ENCODE results near the gene FRMD4B. TPM values are rescaled to one million over a fixed set of nuclear protein-coding genes. Genes with fewer than 3 reads are reported as not detected.
A peak's percentile ranks its signal among the peaks of the same experiment; 100 is the strongest.
"Not testable (repeated sequence)": the region's sequence is repeated elsewhere in the genome, so short reads cannot be mapped to it uniquely, and the experiment has no call there.

FRMD4B gene
- total RNA-seq, 1 donor from 2014 or later, result 16.1 TPM

DNA sequence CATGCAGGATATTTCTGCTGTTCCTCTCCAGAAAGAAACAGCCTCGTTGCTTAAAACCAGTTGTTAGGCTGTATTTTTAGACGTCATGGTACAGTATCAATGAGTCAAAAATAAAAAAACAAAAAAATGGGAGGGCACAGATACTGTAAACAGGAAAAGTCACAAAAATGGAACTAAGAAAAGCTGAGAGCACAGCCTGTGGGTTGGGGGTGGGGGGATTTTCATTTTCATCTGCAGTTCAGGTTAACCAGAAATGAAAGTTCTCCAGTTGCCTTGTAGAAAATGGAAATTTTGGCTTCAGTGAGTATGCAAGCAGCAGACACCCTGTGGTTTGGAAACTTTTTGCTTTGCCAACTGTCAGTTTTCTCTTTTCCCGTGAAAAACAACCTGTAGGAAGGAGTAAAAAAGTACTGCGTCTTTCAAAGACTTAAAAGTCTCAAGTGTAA, 59.0 kb downstream of the FRMD4B start:
- Histone ChIP-seq H3K4me1 (peaks cover 57% of the 10 kb centered on the region), H3K36me3 (no peaks in the 10 kb centered on the region), H3K9me3 (replicated peaks) (no peaks in the 10 kb centered on the region), H3K27me3 (ENCODE audit: low read depth) (no peaks in the 10 kb centered on the region), H3K27ac (replicated peaks) (peak overlapping the region; percentile 57), H3K4me3 (peak overlapping the region; percentile 31)
- DNase-seq, result no peak
- intact Hi-C loops (cut with micrococcal nuclease), result loop anchor here (10.0 kb wide), 1 partner anchor 348 kb away; no protein-coding TSS in a partner anchor
- TF ChIP-seq, protein P1, sequence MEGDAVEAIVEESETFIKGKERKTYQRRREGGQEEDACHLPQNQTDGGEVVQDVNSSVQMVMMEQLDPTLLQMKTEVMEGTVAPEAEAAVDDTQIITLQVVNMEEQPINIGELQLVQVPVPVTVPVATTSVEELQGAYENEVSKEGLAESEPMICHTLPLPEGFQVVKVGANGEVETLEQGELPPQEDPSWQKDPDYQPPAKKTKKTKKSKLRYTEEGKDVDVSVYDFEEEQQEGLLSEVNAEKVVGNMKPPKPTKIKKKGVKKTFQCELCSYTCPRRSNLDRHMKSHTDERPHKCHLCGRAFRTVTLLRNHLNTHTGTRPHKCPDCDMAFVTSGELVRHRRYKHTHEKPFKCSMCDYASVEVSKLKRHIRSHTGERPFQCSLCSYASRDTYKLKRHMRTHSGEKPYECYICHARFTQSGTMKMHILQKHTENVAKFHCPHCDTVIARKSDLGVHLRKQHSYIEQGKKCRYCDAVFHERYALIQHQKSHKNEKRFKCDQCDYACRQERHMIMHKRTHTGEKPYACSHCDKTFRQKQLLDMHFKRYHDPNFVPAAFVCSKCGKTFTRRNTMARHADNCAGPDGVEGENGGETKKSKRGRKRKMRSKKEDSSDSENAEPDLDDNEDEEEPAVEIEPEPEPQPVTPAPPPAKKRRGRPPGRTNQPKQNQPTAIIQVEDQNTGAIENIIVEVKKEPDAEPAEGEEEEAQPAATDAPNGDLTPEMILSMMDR (IDR thresholded peaks at IDR 0.05; ENCODE audit: borderline replicate concordance), result no peak

DNA sequence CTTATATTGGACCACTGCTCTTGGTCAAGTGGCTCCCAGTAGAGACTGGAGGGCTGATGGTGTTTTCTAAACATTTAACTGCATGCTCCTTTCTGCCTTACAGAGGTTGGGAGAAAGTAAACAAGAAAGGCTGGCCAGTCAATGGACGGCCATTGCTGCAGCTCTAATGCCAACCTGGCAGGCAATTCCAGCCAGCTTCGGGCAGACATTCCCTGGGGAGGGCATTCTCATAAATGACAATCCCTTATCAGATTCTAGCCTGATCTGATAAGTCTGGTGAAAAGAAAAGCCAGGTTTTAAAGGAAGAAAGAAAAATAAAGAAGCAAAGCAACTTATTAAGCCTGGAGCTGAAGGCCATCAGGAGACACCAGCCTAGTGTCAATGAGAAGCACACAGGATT, 60.7 kb downstream of the FRMD4B start:
- H3K27ac ChIP-seq (replicated peaks), result peak overlapping the region; percentile 10
- peaks cover 42% of the 10 kb centered on the region for H3K4me1 ChIP-seq
- H3K4me3 ChIP-seq, result no peak overlapping the region
- intact Hi-C loops (cut with micrococcal nuclease), result loop anchor here (10.0 kb wide), 1 partner anchor 350 kb away; no protein-coding TSS in a partner anchor
- no peak for DNase-seq
- H3K9me3 ChIP-seq (replicated peaks), result no peaks in the 10 kb centered on the region
- H3K36me3 ChIP-seq, result no peaks in the 10 kb centered on the region
- TF ChIP-seq, protein P1 (IDR thresholded peaks at IDR 0.05; ENCODE audit: borderline replicate concordance), result no peak
- H3K27me3 ChIP-seq (ENCODE audit: low read depth), result no peaks in the 10 kb centered on the region

DNA sequence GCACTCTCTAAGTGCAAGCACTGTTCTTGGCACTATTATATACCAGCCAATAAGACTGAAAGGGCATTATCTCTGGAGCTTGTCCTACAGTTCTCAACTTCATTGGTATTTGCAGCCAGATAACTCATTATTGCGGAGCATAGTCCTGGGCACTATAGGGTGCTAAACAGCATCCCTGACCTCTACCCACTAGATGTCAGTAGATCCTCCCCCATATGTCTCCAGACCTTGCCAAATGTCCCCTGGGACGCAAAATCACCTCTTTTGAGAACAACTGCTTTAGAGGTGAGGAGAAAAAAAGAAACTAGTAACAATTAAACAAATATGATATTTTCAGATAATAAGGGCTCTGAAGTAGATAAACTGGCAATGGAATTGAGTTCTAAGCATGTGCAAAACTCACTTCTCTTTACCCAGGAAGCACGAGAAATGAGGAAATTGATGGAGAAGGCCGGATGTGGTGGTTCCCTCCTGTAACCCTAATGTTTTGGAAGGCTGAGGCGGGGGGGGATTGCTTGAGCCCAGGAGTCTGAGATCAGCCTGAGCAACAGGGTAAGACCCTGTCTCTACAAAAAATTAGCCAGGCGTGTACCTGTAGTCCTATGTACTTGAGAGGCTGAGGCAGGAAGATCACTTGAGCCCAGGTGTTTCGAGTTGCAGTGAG, 61.4 kb downstream of the FRMD4B start:
- no peaks in the 10 kb centered on the region for H3K27me3 ChIP-seq (ENCODE audit: low read depth)
- DNase-seq, result no peak
- H3K4me3 ChIP-seq, result no peak overlapping the region
- H3K4me1 ChIP-seq, result peaks cover 39% of the 10 kb centered on the region
- H3K27ac ChIP-seq (replicated peaks), result peak overlapping the region; percentile 10
- TF ChIP-seq, protein P1 (IDR thresholded peaks at IDR 0.05; ENCODE audit: borderline replicate concordance), result peak; percentile 66
- intact Hi-C loops (cut with micrococcal nuclease), result loop anchor here (10.0 kb wide), 1 partner anchor 350 kb away; no protein-coding TSS in a partner anchor
- H3K36me3 ChIP-seq, result no peaks in the 10 kb centered on the region
- no peaks in the 10 kb centered on the region for H3K9me3 ChIP-seq (replicated peaks)

DNA sequence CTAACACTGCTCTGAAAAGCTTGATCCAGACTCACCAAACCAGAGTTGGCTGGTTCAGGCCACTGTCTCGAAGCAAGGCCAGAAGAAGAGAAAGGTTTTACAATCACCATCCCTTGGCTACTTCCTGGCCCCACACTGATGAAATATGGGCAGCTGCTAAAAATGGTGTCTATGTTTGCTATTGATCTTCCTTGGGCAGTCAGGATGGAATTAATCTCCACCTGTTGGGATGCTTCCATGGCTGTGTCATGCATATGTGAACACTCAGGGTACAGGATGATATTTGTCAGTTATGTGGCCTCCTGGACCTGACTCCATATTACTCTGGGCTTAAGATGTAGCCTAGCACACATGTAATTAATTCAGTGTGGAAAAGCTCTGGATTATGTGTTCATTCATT, 61.9 kb downstream of the FRMD4B start:
- Histone ChIP-seq H3K9me3 (replicated peaks) (no peaks in the 10 kb centered on the region), H3K4me1 (peaks cover 38% of the 10 kb centered on the region), H3K36me3 (no peaks in the 10 kb centered on the region), H3K27ac (replicated peaks) (peak overlapping the region; percentile 70), H3K27me3 (ENCODE audit: low read depth) (no peaks in the 10 kb centered on the region), H3K4me3 (no peak overlapping the region)
- TF ChIP-seq, protein P1 (IDR thresholded peaks at IDR 0.05; ENCODE audit: borderline replicate concordance), result no peak
- intact Hi-C loops (cut with micrococcal nuclease), result loop anchor here (10.0 kb wide), 1 partner anchor 351 kb away; no protein-coding TSS in a partner anchor
- no peak for DNase-seq

DNA sequence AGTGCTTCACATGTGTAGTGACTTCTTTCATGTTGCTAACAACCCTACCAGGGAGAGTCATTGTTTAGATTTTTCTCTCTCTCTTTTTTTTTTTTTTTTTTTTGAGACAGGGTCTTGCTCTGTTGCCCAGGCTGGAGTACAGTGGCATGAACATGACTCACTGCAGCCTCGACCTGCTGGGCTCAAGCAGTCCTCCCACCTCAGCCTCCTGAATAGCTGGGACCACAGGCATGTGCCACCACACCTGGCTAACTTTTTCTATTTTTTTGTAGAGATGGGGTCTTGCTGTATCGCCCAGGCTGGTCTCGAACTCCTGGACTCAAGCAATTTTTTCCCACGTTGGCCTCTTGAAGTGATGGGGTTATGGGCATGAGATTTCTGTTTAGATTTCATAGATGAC, 63.4 kb downstream of the FRMD4B start:
- not testable (repeated sequence) for H3K27me3 ChIP-seq (ENCODE audit: low read depth); DNase-seq; H3K4me3 ChIP-seq; H3K9me3 ChIP-seq (replicated peaks); H3K36me3 ChIP-seq
- Histone ChIP-seq H3K4me1 (peaks cover 25% of the 10 kb centered on the region), H3K27ac (replicated peaks) (peak overlapping the region; percentile 70)
- intact Hi-C loops (cut with micrococcal nuclease), result loop anchor here (10.0 kb wide), 1 partner anchor 352 kb away; no protein-coding TSS in a partner anchor

DNA sequence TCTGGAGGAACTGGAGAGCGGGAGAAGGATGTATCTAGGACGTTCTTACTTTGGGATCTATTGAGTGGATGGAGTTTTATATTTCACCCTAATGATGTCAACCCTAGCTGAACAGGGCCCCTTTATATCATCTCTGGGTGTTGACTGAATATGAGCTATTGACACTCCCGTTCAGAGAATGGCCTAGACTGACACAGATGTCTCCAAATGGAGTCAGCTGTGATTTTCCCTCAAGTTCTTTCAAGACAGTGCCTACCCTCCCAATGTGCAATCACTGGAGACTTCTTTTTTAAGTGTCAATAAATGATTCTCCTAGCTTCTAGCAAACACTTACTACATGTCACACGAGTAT, 63.8 kb downstream of the FRMD4B start:
- TF ChIP-seq, protein P1 (IDR thresholded peaks at IDR 0.05; ENCODE audit: borderline replicate concordance), result no peak
- intact Hi-C loops (cut with micrococcal nuclease), result loop anchor here (10.0 kb wide), 1 partner anchor 353 kb away; no protein-coding TSS in a partner anchor
- Histone ChIP-seq H3K36me3 (no peaks in the 10 kb centered on the region), H3K4me1 (peaks cover 22% of the 10 kb centered on the region), H3K27ac (replicated peaks) (peak overlapping the region; percentile 70), H3K27me3 (ENCODE audit: low read depth) (no peaks in the 10 kb centered on the region), H3K9me3 (replicated peaks) (no peaks in the 10 kb centered on the region), H3K4me3 (no peak overlapping the region)
- DNase-seq, result no peak
